GM19328 (cell line): ENCODE data around the gene MYO1B.
"Not testable (repeated sequence)": the region's sequence is repeated elsewhere in the genome, so short reads cannot be mapped to it uniquely, and the experiment has no call there.

Experiments
- ATAC-seq: cut with Tn5 transposase; IDR thresholded peaks from one replicate; pipeline ENCODE4 v1.9.1; 2021; ENCODE audit warnings: mild to moderate bottlenecking, moderate library complexity; ENCODE audit not compliant: unreplicated experiment

MYO1B gene

GRCh38 chr2:191441496-191442214 lies 196.5 kb downstream of the MYO1B start:
- no peak for ATAC-seq

- ATAC-seq: no peak
These were observed 198.2 kb downstream of the MYO1B start for GRCh38 chr2:191443446-191443845.

GRCh38 chr2:191446910-191447309 lies 201.7 kb downstream of the MYO1B start:
- ATAC-seq: no peak

GRCh38 chr2:191451116-191451515 lies 205.9 kb downstream of the MYO1B start:
- no peak for ATAC-seq

- no peak for ATAC-seq
These were observed 206.9 kb downstream of the MYO1B start for GRCh38 chr2:191452065-191452464.

GRCh38 chr2:191453761-191454160 lies 208.6 kb downstream of the MYO1B start:
- no peak for ATAC-seq

- not testable (repeated sequence) for ATAC-seq
These were observed 211.3 kb downstream of the MYO1B start for GRCh38 chr2:191456506-191456905.

- no peak for ATAC-seq
These were observed 214.0 kb downstream of the MYO1B start for GRCh38 chr2:191459158-191459557.

- no peak for ATAC-seq
These were observed 217.2 kb downstream of the MYO1B start for GRCh38 chr2:191462370-191462769.

GRCh38 chr2:191463790-191464189 lies 218.6 kb downstream of the MYO1B start:
- no peak for ATAC-seq

GRCh38 chr2:191465766-191466420 lies 220.7 kb downstream of the MYO1B start:
- ATAC-seq: no peak

- no peak for ATAC-seq
These were observed 221.9 kb downstream of the MYO1B start for GRCh38 chr2:191467113-191467512.

- no peak for ATAC-seq
These were observed 225.1 kb downstream of the MYO1B start for GRCh38 chr2:191470306-191470705.

GRCh38 chr2:191474464-191474863 lies 229.3 kb downstream of the MYO1B start:
- ATAC-seq: no peak
